Epithelial cell of proximal tubule (primary cell): Measurements from ENCODE around the gene ZNF606. TPM values are rescaled to one million over a fixed set of nuclear protein-coding genes. Genes with fewer than 3 reads are reported as not detected.

Experiments
- DNase-seq: peaks from one replicate; pipeline ENCODE4 v3.0.0-alpha.2; 2011; ENCODE audit warnings: low read depth
- H3K4me3 ChIP-seq: 2 replicates; pipeline ENCODE4 v1.5.1; 2011; ENCODE audit warnings: low read depth, mild to moderate bottlenecking, low read length
- CTCF ChIP-seq: conservative IDR thresholded peaks from 2 replicates; pipeline ENCODE4 v1.5.1; 2012; ENCODE audit warnings: low read depth, mild to moderate bottlenecking, low read length
- total RNA-seq: library from RNA; depleted of rRNA; stranded (reverse); fragments of >200 nt; gene quantifications from 2 replicates; pipeline ENCODE4 v1.2.3, GENCODE V29; 2015

The ZNF606 gene
- total RNA-seq, 1 donor from 2014 or later, result 23.6 TPM

- no peak overlapping the region for H3K4me3 ChIP-seq
- TF ChIP-seq CTCF, result no peak
- no peak for DNase-seq
Measured at GRCh38 chr19:57949702-57950101, 52.9 kb downstream of the ZNF606 start.

- no peak overlapping the region for H3K4me3 ChIP-seq
- TF ChIP-seq CTCF, result no peak
Measured at GRCh38 chr19:57949296-57949695, 53.3 kb downstream of the ZNF606 start.

GRCh38 chr19:57947419-57948134, 55.0 kb downstream of the ZNF606 start, which contains the start of gene ZNF256:
Gene ZNF256 (minus strand): TSS chr19:57947706. CDS start chr19:57947474, 232 bp downstream.
- peak; percentile 65 for TF ChIP-seq CTCF
- H3K4me3 ChIP-seq, result peak within 1 kb of the TSS; percentile 93
- DNase-seq, result peak; percentile 54

More at GRCh38 chr19:57949296-57949695, 53.3 kb downstream of the ZNF606 start:
- DNase-seq, result no peak

- no peak for DNase-seq
- H3K4me3 ChIP-seq, result peak overlapping the region; percentile 93
- TF ChIP-seq CTCF, result no peak
Measured at GRCh38 chr19:57947088-57947418, 55.6 kb downstream of the ZNF606 start.

- peak overlapping the region; percentile 93 for H3K4me3 ChIP-seq
- TF ChIP-seq CTCF, result no peak
- no peak for DNase-seq
Measured at GRCh38 chr19:57946316-57946715, 56.3 kb downstream of the ZNF606 start.

- H3K4me3 ChIP-seq, result no peak overlapping the region
- no peak for DNase-seq
- no peak for TF ChIP-seq CTCF
Measured at GRCh38 chr19:57941593-57941992, 61.0 kb downstream of the ZNF606 start.

GRCh38 chr19:57935731-57936130, 66.9 kb downstream of the ZNF606 start:
- H3K4me3 ChIP-seq, result no peak overlapping the region
- TF ChIP-seq CTCF, result no peak
- DNase-seq, result no peak
